Peyer's patch (tissue), 4 donors: ENCODE results near the gene ACER3.

ENCODE experiments used
- CTCF ChIP-seq, 6 experiments: fragments of 450-650 bp in 4 of 6; fragments of 200-600 bp in 2 of 6; sonication (generic) in 1 of 6; IDR thresholded peaks; one replicate each; pipeline ENCODE4 v1.5.1; 2017 to 2019; ENCODE audit warnings: antibody characterized with exemption in 6 of 6, mild to moderate bottlenecking in 3 of 6, moderate library complexity in 1 of 6
- POLR2A ChIP-seq, 2 donors: fragments of 450-650 bp; IDR thresholded peaks; one replicate each; pipeline ENCODE4 v1.5.1; 2017; ENCODE audit warnings: antibody characterized with exemption in 2 of 2, mild to moderate bottlenecking in 2 of 2, moderate library complexity in 2 of 2

- peak in 4 of 6 experiments; percentile 22 to 85 (median 70) for TF ChIP-seq CTCF (IDR thresholded peaks at IDR 0.05)
- TF ChIP-seq POLR2A (IDR thresholded peaks at IDR 0.05): peak; percentile 55 to 83
Measured at GRCh38 chr11:77073328-77074001, 212.7 kb downstream of the ACER3 start.
